ENCODE results near the gene ADAM23. TPM values are rescaled to one million over a fixed set of nuclear protein-coding genes. Genes with fewer than 3 reads are reported as not detected.

ADAM23 gene
- total RNA-seq, 1 donor from 2014 or later: 11.4 TPM

GRCh38 chr2:206471524-206472062, 28.3 kb downstream of the ADAM23 start:
- TF ChIP-seq CTCF (IDR thresholded peaks at IDR 0.05): no peak
- Mint-ChIP-seq H3K4me1 (ENCODE audit: unreplicated experiment) (peaks cover 3% of the 10 kb centered on the region), H3K27me3 (ENCODE audit: unreplicated experiment) (no peaks in the 10 kb centered on the region), H3K36me3 (ENCODE audit: unreplicated experiment) (no peaks in the 10 kb centered on the region), H3K27ac (ENCODE audit: unreplicated experiment) (no peak overlapping the region), H3K4me3 (ENCODE audit: unreplicated experiment) (no peak overlapping the region), H3K9me3 (ENCODE audit: unreplicated experiment) (peaks cover 9% of the 10 kb centered on the region)
- DNase-seq (ENCODE audit: extremely low spot score, unreplicated experiment): no peak

GRCh38 chr2:206472094-206472493, 28.8 kb downstream of the ADAM23 start:
- H3K4me3 Mint-ChIP-seq (ENCODE audit: unreplicated experiment): no peak overlapping the region
- DNase-seq (ENCODE audit: extremely low spot score, unreplicated experiment): no peak
- peaks cover 7% of the 10 kb centered on the region for H3K4me1 Mint-ChIP-seq (ENCODE audit: unreplicated experiment)
- no peaks in the 10 kb centered on the region for H3K27me3 Mint-ChIP-seq (ENCODE audit: unreplicated experiment)
- no peaks in the 10 kb centered on the region for H3K36me3 Mint-ChIP-seq (ENCODE audit: unreplicated experiment)
- no peak for TF ChIP-seq CTCF (IDR thresholded peaks at IDR 0.05)
- no peak overlapping the region for H3K27ac Mint-ChIP-seq (ENCODE audit: unreplicated experiment)
- H3K9me3 Mint-ChIP-seq (ENCODE audit: unreplicated experiment): peaks cover 9% of the 10 kb centered on the region

GRCh38 chr2:206474099-206474498, 30.8 kb downstream of the ADAM23 start:
- no peaks in the 10 kb centered on the region for H3K9me3 Mint-ChIP-seq (ENCODE audit: unreplicated experiment)
- no peaks in the 10 kb centered on the region for H3K36me3 Mint-ChIP-seq (ENCODE audit: unreplicated experiment)
- H3K27ac Mint-ChIP-seq (ENCODE audit: unreplicated experiment): no peak overlapping the region
- DNase-seq (ENCODE audit: extremely low spot score, unreplicated experiment): no peak
- no peak for TF ChIP-seq CTCF (IDR thresholded peaks at IDR 0.05)
- no peak overlapping the region for H3K4me3 Mint-ChIP-seq (ENCODE audit: unreplicated experiment)
- no peaks in the 10 kb centered on the region for H3K27me3 Mint-ChIP-seq (ENCODE audit: unreplicated experiment)
- H3K4me1 Mint-ChIP-seq (ENCODE audit: unreplicated experiment): peaks cover 13% of the 10 kb centered on the region

GRCh38 chr2:206477296-206477695, 34.0 kb downstream of the ADAM23 start:
- Mint-ChIP-seq H3K4me1 (ENCODE audit: unreplicated experiment) (peaks cover 17% of the 10 kb centered on the region), H3K4me3 (ENCODE audit: unreplicated experiment) (no peak overlapping the region), H3K36me3 (ENCODE audit: unreplicated experiment) (no peaks in the 10 kb centered on the region), H3K27ac (ENCODE audit: unreplicated experiment) (peak overlapping the region; percentile 5), H3K9me3 (ENCODE audit: unreplicated experiment) (no peaks in the 10 kb centered on the region), H3K27me3 (ENCODE audit: unreplicated experiment) (no peaks in the 10 kb centered on the region)
- no peak for DNase-seq (ENCODE audit: extremely low spot score, unreplicated experiment)
- TF ChIP-seq CTCF (IDR thresholded peaks at IDR 0.05): no peak

- Mint-ChIP-seq H3K36me3 (ENCODE audit: unreplicated experiment) (no peaks in the 10 kb centered on the region), H3K4me3 (ENCODE audit: unreplicated experiment) (no peak overlapping the region), H3K9me3 (ENCODE audit: unreplicated experiment) (no peaks in the 10 kb centered on the region), H3K27ac (ENCODE audit: unreplicated experiment) (no peak overlapping the region), H3K4me1 (ENCODE audit: unreplicated experiment) (peaks cover 17% of the 10 kb centered on the region), H3K27me3 (ENCODE audit: unreplicated experiment) (no peaks in the 10 kb centered on the region)
- no peak for DNase-seq (ENCODE audit: extremely low spot score, unreplicated experiment)
- no peak for TF ChIP-seq CTCF (IDR thresholded peaks at IDR 0.05)
Observed at GRCh38 chr2:206478340-206478739, 35.0 kb downstream of the ADAM23 start.

Data from osteocyte (in vitro differentiated cells).